Body of pancreas (tissue), 4 donors: ENCODE data around the gene RAF1. TPM values are rescaled to one million over a fixed set of nuclear protein-coding genes. Genes with fewer than 3 reads are reported as not detected.

Experiments used
- ATAC-seq: fragments of 150-250 bp; one replicate; pipeline ENCODE4 v1.9.1; 2016
- DNase-seq, 4 donors: peaks; one replicate each; pipeline ENCODE4 v3.0.0-alpha.2; 2019
- H3K27ac ChIP-seq, 4 donors: fragments of 200-600 bp; sonication (generic); 1 replicate in 3 of 4; 2 replicates in 1 of 4; pipeline versions ENCODE4 v1.5.1 to v1.6.1; 2016 to 2019; ENCODE audit warnings: mild to moderate bottlenecking in 1 of 4, mixed read lengths in 1 of 4, moderate library complexity in 1 of 4
- H3K27me3 ChIP-seq, 2 donors: fragments of 200-600 bp; sonication (generic); one replicate each; pipeline ENCODE4 v1.6.0; 2016; ENCODE audit warnings: mild to moderate bottlenecking in 1 of 2
- H3K36me3 ChIP-seq, 2 donors: fragments of 200-600 bp; sonication (generic); replicated peaks in 1 of 2; 2 replicates each; pipeline ENCODE4 v1.5.1; 2016; ENCODE audit warnings: low read depth in 2 of 2; ENCODE audit not compliant: insufficient read depth in 1 of 2
- H3K4me1 ChIP-seq: fragments of 200-600 bp; sonication (generic); one replicate; pipeline ENCODE4 v1.6.0; 2016
- H3K4me3 ChIP-seq, 2 donors: fragments of 200-600 bp; sonication (generic); 1 replicate in 1 of 2; 2 replicates in 1 of 2; pipeline ENCODE4 v1.5.1; 2016 to 2019
- H3K9me3 ChIP-seq, 3 donors: fragments of 200-600 bp; sonication (generic); 1 replicate in 2 of 3; 2 replicates in 1 of 3; pipeline ENCODE4 v1.5.1; 2016
- CTCF ChIP-seq, 7 experiments: fragments of 450-650 bp in 4 of 7; fragments of 200-600 bp in 3 of 7; sonication (generic) in 3 of 7; IDR thresholded peaks; one replicate each; pipeline ENCODE4 v1.5.1; 2016 to 2019; ENCODE audit warnings: antibody characterized with exemption in 7 of 7
- POLR2A ChIP-seq, 3 donors: fragments of 450-650 bp; IDR thresholded peaks; one replicate each; pipeline ENCODE4 v1.6.1; 2016; ENCODE audit warnings: antibody characterized with exemption in 3 of 3, mild to moderate bottlenecking in 2 of 3
- WGBS, 2 donors: methylation state at CpG; one replicate each; pipeline ENCODE4 v1.1.5; 2017; 5-methylcytosine and 5-hydroxymethylcytosine counted together
- intact Hi-C: fragments of 100-400 bp; cut with DNase I; formaldehyde crosslinking; loops from one replicate; pipeline ENCODE4 v1.15.1; 2023
- total RNA-seq, 2 donors: library from RNA; depleted of rRNA; stranded (reverse); fragments of >200 nt; gene quantifications; one replicate each; pipeline ENCODE4 v1.1.0, GENCODE V29; 2016

Gene RAF1
- total RNA-seq, 2 donors from 2014 or later, result 52.1 to 53.7 TPM

DNA sequence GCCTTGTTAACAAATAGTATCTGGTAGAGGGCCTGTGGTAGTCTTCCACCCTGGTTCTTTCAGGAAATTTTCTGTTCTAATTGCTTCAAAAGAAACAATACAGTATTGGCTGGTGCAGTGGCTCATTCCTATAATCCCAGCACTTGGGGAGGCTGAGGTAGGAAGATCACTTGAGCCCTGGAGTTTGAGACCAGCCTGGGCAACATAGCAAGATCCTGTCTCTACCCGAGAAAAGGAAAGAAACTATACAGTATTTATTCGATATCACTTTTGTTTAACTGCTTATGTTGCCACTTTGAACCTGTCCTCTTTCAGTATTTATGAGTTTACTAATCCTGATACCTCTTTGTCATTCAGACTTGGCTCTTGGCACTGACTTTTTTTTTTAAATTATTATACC lies 102.5 kb downstream of the RAF1 start:
- intact Hi-C loops, result no loop called here
- H3K27me3 ChIP-seq, result no peaks in the 10 kb centered on the region
- WGBS, 2 donors, result 39 to 47% methylated on average over 2 of the region's 2 CpGs
- H3K36me3 ChIP-seq, result no peaks in the 10 kb centered on the region
- DNase-seq (no peak), ATAC-seq (no peak)
- no peak overlapping the region for H3K4me3 ChIP-seq
- no peak for TF ChIP-seq POLR2A (IDR thresholded peaks at IDR 0.05)
- TF ChIP-seq CTCF (IDR thresholded peaks at IDR 0.05), result no peak
- H3K9me3 ChIP-seq, result no peaks in the 10 kb centered on the region
- H3K27ac ChIP-seq, result peak overlapping the region in 1 of 4 donors; percentile 9
- peaks cover 52% of the 10 kb centered on the region for H3K4me1 ChIP-seq

- ATAC-seq (no peak), DNase-seq (no peak)
- peaks cover 57% of the 10 kb centered on the region for H3K4me1 ChIP-seq
- no peaks in the 10 kb centered on the region for H3K36me3 ChIP-seq
- H3K27ac ChIP-seq, result peak overlapping the region in 1 of 4 donors; percentile 9
- TF ChIP-seq CTCF (IDR thresholded peaks at IDR 0.05), result no peak
- no peak for TF ChIP-seq POLR2A (IDR thresholded peaks at IDR 0.05)
- H3K9me3 ChIP-seq, result no peaks in the 10 kb centered on the region
- no peaks in the 10 kb centered on the region for H3K27me3 ChIP-seq
- no peak overlapping the region for H3K4me3 ChIP-seq
- 54 to 76% methylated on average over 5 of the region's 5 CpGs for WGBS, 2 donors
- intact Hi-C loops, result no loop called here
Observed at GRCh38 chr3:12560505-12561190, 103.3 kb downstream of the RAF1 start.

DNA sequence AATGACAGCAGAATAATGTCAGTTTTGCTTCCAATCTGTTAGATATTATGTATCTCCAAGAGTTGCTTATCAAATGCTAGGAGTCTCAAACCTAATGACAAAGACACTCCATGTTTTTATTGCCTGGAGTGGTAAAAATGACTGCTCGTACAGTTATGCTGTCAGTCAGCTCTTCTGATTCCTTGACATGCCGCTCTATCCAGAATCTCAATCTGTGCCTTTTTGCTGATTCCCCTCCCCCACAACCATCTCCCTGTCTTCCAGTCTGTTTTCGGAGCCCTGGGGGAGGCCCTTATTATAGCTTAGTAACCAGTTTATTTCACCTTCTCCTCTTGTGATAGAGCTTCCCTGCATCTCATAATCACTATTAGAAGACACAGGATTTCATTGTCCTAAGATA lies 104.4 kb downstream of the RAF1 start:
- no peak for DNase-seq
- no peaks in the 10 kb centered on the region for H3K36me3 ChIP-seq
- H3K9me3 ChIP-seq, result no peaks in the 10 kb centered on the region
- H3K4me3 ChIP-seq, result no peak overlapping the region
- ATAC-seq, result no peak
- WGBS, 2 donors, result 41 to 70% methylated on average over 3 of the region's 3 CpGs
- H3K4me1 ChIP-seq, result peaks cover 57% of the 10 kb centered on the region
- no peak overlapping the region for H3K27ac ChIP-seq
- intact Hi-C loops, result no loop called here
- TF ChIP-seq POLR2A (IDR thresholded peaks at IDR 0.05) (no peak), CTCF (IDR thresholded peaks at IDR 0.05) (no peak)
- no peaks in the 10 kb centered on the region for H3K27me3 ChIP-seq

- TF ChIP-seq POLR2A (IDR thresholded peaks at IDR 0.05) (no peak), CTCF (IDR thresholded peaks at IDR 0.05) (no peak)
- intact Hi-C loops, result no loop called here
- peak overlapping the region in 1 of 4 donors; percentile 6 for H3K27ac ChIP-seq
- H3K4me1 ChIP-seq, result peaks cover 61% of the 10 kb centered on the region
- WGBS, 2 donors, result 35 to 38% methylated on average over 4 of the region's 4 CpGs
- H3K36me3 ChIP-seq, result no peaks in the 10 kb centered on the region
- ATAC-seq, result no peak
- no peak overlapping the region for H3K4me3 ChIP-seq
- DNase-seq, result no peak
- no peaks in the 10 kb centered on the region for H3K9me3 ChIP-seq
- no peaks in the 10 kb centered on the region for H3K27me3 ChIP-seq
Observed at GRCh38 chr3:12558706-12559105, 105.2 kb downstream of the RAF1 start.
